ENCODE measurements around the gene TIRAP. TPM values are rescaled to one million over a fixed set of nuclear protein-coding genes. Genes with fewer than 3 reads are reported as not detected.
A peak's percentile ranks its signal among the peaks of the same experiment; 100 is the strongest.

The TIRAP gene
- total RNA-seq, 1 experiment from 2014 or later: 3.7 TPM

DNA sequence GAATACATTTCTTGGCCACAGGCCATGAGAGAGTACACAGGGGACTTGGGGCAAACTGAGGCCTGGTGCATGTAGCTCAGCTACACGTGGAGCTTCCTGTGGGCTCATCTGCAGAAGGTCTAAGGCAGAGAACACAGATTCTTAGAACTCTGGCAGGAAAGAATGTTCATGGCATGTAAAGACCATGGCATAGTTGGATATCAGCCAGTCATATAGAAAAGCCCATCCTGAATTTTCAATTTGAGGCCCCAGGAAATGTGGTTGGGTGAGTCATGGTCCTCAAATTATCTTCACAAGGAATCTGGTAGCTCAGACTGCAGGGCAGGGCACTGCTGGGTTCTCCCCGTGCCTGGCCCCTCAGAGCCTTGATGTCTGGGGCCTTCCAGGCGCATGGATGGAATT is 58.9 kb downstream of the TIRAP start:
- DNase-seq (ENCODE audit: low read depth): peak; percentile 87

DNA sequence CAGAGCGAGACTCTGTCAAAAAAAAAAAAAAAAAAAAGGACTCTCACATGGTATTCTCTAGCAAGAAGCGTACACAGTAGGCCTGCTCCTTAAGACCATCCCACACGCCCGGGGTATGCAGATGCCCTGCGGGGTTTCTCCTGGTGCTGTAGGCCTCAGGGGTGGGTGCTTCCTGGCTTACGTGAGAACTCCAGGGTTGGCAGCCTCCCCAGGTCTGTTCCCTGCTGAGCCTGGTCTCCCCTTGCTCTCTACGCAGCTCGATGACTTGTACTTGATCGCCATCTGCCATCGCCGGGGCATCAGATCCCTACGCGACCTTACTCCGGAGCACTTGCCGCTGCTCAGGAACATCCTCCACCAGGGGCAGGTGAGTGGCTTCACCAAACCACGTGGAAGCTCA is 60.2 kb downstream of the TIRAP start:
- DNase-seq (ENCODE audit: low read depth): no peak

Other genes with a start within 250 kb of the TIRAP start
- gene CDON, start 220.2 kb upstream of the TIRAP start, total RNA-seq (2014; rRNA removed; shearing (Covaris generic)): 2.1 and 2.8 TPM in 2 replicates
- gene RPUSD4, start 71.4 kb upstream of the TIRAP start, total RNA-seq (2014; rRNA removed; shearing (Covaris generic)): 19.0 and 30.4 TPM in 2 replicates
- gene FAM118B, start 71.3 kb upstream of the TIRAP start, total RNA-seq (2014; rRNA removed; shearing (Covaris generic)): 29.4 and 31.6 TPM in 2 replicates
- gene SRPRA, start 14.2 kb upstream of the TIRAP start, total RNA-seq (2014; rRNA removed; shearing (Covaris generic)): 101 and 102 TPM in 2 replicates
- gene FOXRED1, start 13.9 kb upstream of the TIRAP start, total RNA-seq (2014; rRNA removed; shearing (Covaris generic)): 36.4 and 38.1 TPM in 2 replicates
- 15.9 and 19.3 TPM in 2 replicates for gene DCPS, start 21.0 kb downstream of the TIRAP start, total RNA-seq (2014; rRNA removed; shearing (Covaris generic))
- 24.2 and 30.4 TPM in 2 replicates for gene ST3GAL4, start 72.6 kb downstream of the TIRAP start, total RNA-seq (2014; rRNA removed; shearing (Covaris generic))